Fibroblast of lung (primary cell): ENCODE results near the gene PRDM8. TPM values are rescaled to one million over a fixed set of nuclear protein-coding genes. Genes with fewer than 3 reads are reported as not detected.
A peak's percentile ranks its signal among the peaks of the same experiment; 100 is the strongest.

Experiments
- DNase-seq, 2 donors: peaks; one replicate each; pipeline versions ENCODE4 v3.0.0 to v3.0.0-alpha.2; 2010; ENCODE audit warnings: low read depth in 2 of 2
- H2AFZ ChIP-seq: 2 replicates; pipeline ENCODE4 v1.5.1; 2012; ENCODE audit warnings: low read length, control low read depth, inconsistent platforms
- H3K27ac ChIP-seq: 2 replicates; pipeline ENCODE4 v1.5.1; 2011; ENCODE audit warnings: low read length, control low read depth; ENCODE audit not compliant: insufficient read depth
- H3K27me3 ChIP-seq: 2 replicates; pipeline ENCODE4 v1.5.1; 2011; ENCODE audit warnings: mild to moderate bottlenecking, low read length; ENCODE audit not compliant: control insufficient read depth, insufficient read depth
- H3K36me3 ChIP-seq: 2 replicates; pipeline ENCODE4 v1.5.1; 2011; ENCODE audit warnings: low read length; ENCODE audit not compliant: control insufficient read depth, insufficient read depth
- H3K4me1 ChIP-seq: 2 replicates; pipeline ENCODE4 v1.5.1; 2011; ENCODE audit warnings: low read length; ENCODE audit not compliant: control insufficient read depth, insufficient read depth; ENCODE audit errors: extremely low read depth
- H3K4me2 ChIP-seq: 2 replicates; pipeline ENCODE4 v1.5.1; 2011; ENCODE audit warnings: low read length, control low read depth; ENCODE audit not compliant: insufficient read depth; ENCODE audit errors: extremely low read depth
- H3K4me3 ChIP-seq, 4 experiments: fragments of 200-600 bp in 1 of 4; sonication (generic) in 1 of 4; replicated peaks in 1 of 4; 2 replicates each; pipeline ENCODE4 v1.5.1; 2011 to 2016; ENCODE audit warnings: low read length in 4 of 4, low read depth in 3 of 4, mild to moderate bottlenecking in 3 of 4, control low read depth in 2 of 4, inconsistent platforms in 1 of 4, mixed read lengths in 1 of 4; ENCODE audit not compliant: insufficient read depth in 1 of 4; ENCODE audit errors: control extremely low read depth in 1 of 4
- H3K79me2 ChIP-seq: 2 replicates; pipeline ENCODE4 v1.5.1; 2012; ENCODE audit warnings: mild to moderate bottlenecking, low read length, inconsistent platforms; ENCODE audit not compliant: control insufficient read depth, insufficient read depth
- H3K9ac ChIP-seq: 2 replicates; pipeline ENCODE4 v1.5.1; 2011; ENCODE audit warnings: mild to moderate bottlenecking, low read length, control low read depth; ENCODE audit not compliant: insufficient read depth
- H3K9me3 ChIP-seq: 2 replicates; pipeline ENCODE4 v1.5.1; 2012; ENCODE audit warnings: low read depth, low read length; ENCODE audit not compliant: control insufficient read depth, insufficient read depth
- H4K20me1 ChIP-seq: 2 replicates; pipeline ENCODE4 v1.5.1; 2011; ENCODE audit warnings: low read length; ENCODE audit not compliant: control insufficient read depth, insufficient read depth; ENCODE audit errors: extremely low read depth
- EZH2 ChIP-seq: IDR thresholded peaks from 2 replicates; pipeline ENCODE4 v1.5.1; 2012; ENCODE audit warnings: low read length, control low read depth, mild to moderate bottlenecking; ENCODE audit errors: missing control alignments
- polyA plus RNA-seq, 2 donors: library from polyadenylated mRNA; depleted of rRNA in 1 of 2; stranded (reverse) in 1 of 2; unstranded in 1 of 2; fragments of >200 nt; gene quantifications; 2 replicates each; pipeline ENCODE4 v1.2.1, GENCODE V29; 2011 to 2012; ENCODE audit warnings: missing spikeins in 1 of 2
- total RNA-seq: library from RNA; depleted of rRNA; stranded (reverse); fragments of >200 nt; gene quantifications from 2 replicates; pipeline ENCODE4 v1.2.1, GENCODE V29; 2014
- TF ChIP-seq, protein P1 (sequence below), 2 donors: IDR thresholded peaks in 1 of 2; conservative IDR thresholded peaks in 1 of 2; 1 replicate in 1 of 2; 2 replicates in 1 of 2; pipeline ENCODE4 v1.5.1; 2011 to 2012; ENCODE audit warnings: low read length in 2 of 2, control low read depth in 1 of 2, inconsistent platforms in 1 of 2, low read depth in 1 of 2, mild to moderate bottlenecking in 1 of 2

Gene PRDM8
- total and polyA plus RNA-seq, 2 donors (not counting 1 experiment from before 2014, with no cell fraction given) = 3.3 to 8.8 TPM

DNA sequence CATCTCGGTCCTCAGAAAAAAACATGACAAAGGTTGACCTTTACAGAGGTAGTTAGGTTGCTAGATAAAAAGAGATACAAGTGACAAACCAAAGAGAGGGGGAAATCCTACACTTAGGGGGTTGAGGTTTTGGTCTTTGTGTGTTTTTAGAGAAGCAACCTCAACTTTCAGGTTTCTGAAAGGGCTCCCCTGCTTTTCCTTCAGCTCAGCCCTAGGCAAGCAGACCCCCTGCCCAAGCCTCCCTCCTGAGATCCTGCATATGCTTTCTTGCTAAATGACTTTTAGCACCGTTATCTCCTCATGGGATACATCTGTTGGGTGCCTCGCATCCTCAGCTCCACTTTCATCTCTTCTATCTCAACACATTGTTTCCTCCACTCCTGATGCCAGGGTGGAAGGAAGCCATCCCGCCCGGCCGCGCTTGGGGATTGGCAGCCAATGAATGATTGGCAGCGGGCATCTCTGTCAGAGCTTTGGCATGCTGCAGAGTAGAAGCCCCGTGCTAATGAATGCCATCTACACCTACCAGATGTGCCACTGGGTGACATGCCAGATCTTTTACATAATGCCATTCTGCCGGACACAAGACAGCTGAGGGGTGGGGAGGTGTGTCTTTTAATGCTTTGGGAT lies 15.0 kb upstream of the PRDM8 start:
- no peak for DNase-seq
- peak overlapping the region; percentile 19 for H3K27ac ChIP-seq
- H3K36me3 ChIP-seq = no peaks in the 10 kb centered on the region
- peaks cover 16% of the 10 kb centered on the region for H3K79me2 ChIP-seq
- H3K4me3 ChIP-seq = no peak overlapping the region
- no peaks in the 10 kb centered on the region for H3K27me3 ChIP-seq
- H3K4me1 ChIP-seq = peaks cover 11% of the 10 kb centered on the region
- peak overlapping the region; percentile 20 for H3K4me2 ChIP-seq
- H2AFZ ChIP-seq = peak overlapping the region; percentile 47
- no peaks in the 10 kb centered on the region for H4K20me1 ChIP-seq
- H3K9me3 ChIP-seq = no peaks in the 10 kb centered on the region
- no peak overlapping the region for H3K9ac ChIP-seq
- TF ChIP-seq EZH2 = no peak
- TF ChIP-seq, protein P1, sequence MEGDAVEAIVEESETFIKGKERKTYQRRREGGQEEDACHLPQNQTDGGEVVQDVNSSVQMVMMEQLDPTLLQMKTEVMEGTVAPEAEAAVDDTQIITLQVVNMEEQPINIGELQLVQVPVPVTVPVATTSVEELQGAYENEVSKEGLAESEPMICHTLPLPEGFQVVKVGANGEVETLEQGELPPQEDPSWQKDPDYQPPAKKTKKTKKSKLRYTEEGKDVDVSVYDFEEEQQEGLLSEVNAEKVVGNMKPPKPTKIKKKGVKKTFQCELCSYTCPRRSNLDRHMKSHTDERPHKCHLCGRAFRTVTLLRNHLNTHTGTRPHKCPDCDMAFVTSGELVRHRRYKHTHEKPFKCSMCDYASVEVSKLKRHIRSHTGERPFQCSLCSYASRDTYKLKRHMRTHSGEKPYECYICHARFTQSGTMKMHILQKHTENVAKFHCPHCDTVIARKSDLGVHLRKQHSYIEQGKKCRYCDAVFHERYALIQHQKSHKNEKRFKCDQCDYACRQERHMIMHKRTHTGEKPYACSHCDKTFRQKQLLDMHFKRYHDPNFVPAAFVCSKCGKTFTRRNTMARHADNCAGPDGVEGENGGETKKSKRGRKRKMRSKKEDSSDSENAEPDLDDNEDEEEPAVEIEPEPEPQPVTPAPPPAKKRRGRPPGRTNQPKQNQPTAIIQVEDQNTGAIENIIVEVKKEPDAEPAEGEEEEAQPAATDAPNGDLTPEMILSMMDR (conservative IDR thresholded peaks at IDR 0.05 in 1 of 2, IDR thresholded peaks at IDR 0.05 in 1 of 2; ENCODE audit: low read depth in 1 of 2, low read length in 2 of 2) = no peak

DNA sequence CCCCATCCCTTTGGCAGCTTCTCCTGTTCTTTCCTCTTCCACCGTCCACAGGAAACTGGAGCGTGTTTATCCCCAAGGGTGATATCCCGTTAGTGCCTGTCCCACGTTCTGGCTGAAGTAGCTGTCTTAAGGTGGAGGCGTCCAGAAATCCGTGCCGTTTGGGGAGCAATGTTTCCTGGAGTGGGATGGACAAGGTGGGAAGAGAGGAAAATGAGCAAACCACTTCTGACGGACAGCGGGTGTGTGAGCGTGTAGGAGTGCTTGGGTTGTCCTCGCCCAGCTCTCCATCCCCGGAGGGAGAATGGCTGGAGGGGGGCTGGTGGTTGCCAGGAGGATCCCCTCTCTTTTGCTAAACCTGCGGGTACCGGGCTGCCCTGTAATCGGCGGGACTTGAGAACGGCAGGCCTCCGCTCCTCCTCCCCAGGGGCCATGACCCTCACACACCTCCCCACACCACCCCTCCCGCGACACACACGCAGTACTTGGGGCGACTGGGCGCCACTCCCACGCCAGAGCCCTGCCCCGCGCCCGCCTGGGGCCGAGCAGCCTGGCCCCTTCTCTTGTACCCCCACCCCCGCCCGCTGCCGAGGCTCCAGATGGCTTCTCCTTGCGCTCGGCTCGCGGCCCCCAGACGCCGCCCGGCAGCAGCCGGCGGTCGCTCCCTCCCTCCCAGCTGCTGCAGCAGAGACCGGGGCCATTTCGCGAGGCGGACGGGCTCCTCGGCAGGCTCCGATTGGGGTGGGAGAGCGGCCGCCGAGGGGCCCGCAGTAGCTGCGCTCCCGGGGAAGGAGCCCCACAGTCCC lies 13.9 kb upstream of the PRDM8 start:
- Histone ChIP-seq H3K4me2 (peak overlapping the region; percentile 59), H3K79me2 (peaks cover 26% of the 10 kb centered on the region), H3K27ac (peak overlapping the region; percentile 83), H3K9ac (peak overlapping the region; percentile 76), H3K4me1 (peaks cover 11% of the 10 kb centered on the region), H4K20me1 (no peaks in the 10 kb centered on the region), H3K9me3 (no peaks in the 10 kb centered on the region), H3K36me3 (no peaks in the 10 kb centered on the region), H2AFZ (peak overlapping the region; percentile 63), H3K4me3 (peak overlapping the region; percentile 64 to 97 (median 74)), H3K27me3 (no peaks in the 10 kb centered on the region)
- TF ChIP-seq, protein P1 (conservative IDR thresholded peaks at IDR 0.05 in 1 of 2, IDR thresholded peaks at IDR 0.05 in 1 of 2; ENCODE audit: low read depth in 1 of 2, low read length in 2 of 2) = no peak
- no peak for TF ChIP-seq EZH2
- DNase-seq = peak in 1 of 2 donors; percentile 46

DNA sequence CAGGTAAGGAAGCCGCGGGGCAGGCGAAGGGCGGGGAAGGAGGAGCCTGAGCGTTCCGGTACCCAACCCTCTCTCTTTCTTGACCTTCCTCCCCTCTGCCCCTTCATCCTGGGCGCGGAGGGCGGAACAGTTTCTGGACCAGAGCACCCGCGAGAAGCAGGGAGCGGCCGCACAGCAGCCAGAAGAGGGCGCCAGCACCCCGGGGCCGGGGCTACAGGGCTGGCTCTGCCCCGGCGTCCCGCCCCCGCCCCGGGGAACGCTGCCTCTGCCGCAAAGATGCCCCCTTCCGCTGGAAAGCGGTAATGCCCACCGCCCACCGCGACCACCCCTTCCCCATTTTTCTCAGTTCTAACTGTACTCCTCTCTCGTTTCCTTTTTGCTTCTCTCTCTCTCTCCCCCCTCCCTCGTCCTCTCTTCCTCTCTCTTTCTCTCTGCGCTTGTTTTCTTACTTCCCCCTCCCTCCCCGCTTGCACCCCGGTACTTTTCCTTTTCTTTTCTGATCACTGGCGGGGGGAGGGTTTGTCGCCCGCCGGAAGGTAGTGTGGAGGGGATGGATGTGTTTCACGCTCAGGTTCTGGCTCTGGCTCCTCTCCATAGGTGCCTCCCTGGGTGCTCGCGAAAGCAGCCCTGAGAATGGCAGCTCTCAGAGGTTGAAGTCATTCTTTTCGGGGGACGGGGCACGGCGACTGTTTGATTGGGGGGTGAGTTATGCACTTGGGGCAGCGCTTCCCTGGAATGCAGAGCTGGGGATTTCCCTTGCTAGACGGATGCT lies 13.1 kb upstream of the PRDM8 start:
- H3K27ac ChIP-seq = peak overlapping the region; percentile 83
- DNase-seq = peak; percentile 77 to 79

More for the DNA sequence above, 13.1 kb upstream of the PRDM8 start:
- Histone ChIP-seq H3K27me3 (no peaks in the 10 kb centered on the region), H3K4me3 (peak overlapping the region; percentile 64 to 97 (median 74)), H3K36me3 (peaks cover 2% of the 10 kb centered on the region), H3K4me1 (peaks cover 15% of the 10 kb centered on the region), H4K20me1 (no peaks in the 10 kb centered on the region), H3K9me3 (no peaks in the 10 kb centered on the region), H3K4me2 (peak overlapping the region; percentile 92), H3K79me2 (peaks cover 34% of the 10 kb centered on the region), H3K9ac (peak overlapping the region; percentile 76), H2AFZ (peak overlapping the region; percentile 63)
- no peak for TF ChIP-seq EZH2
- TF ChIP-seq, protein P1 (conservative IDR thresholded peaks at IDR 0.05 in 1 of 2, IDR thresholded peaks at IDR 0.05 in 1 of 2; ENCODE audit: low read depth in 1 of 2, low read length in 2 of 2) = peak; percentile 54 to 76
